Endothelial cell of umbilical vein (primary cell): Measurements from ENCODE around the gene FAM53B. TPM values are rescaled to one million over a fixed set of nuclear protein-coding genes. Genes with fewer than 3 reads are reported as not detected.

Source experiments
- BruUV-seq: library from RNA; stranded (reverse); fragments of 400-500 nt; replicated peaks from 2 replicates; lab custom pipeline; 2021; lab: Mats Ljungman, UMichigan
- CTCF ChIA-PET: fragments of 300-600, 350-600 bp; sonication (Branson Sonifier 250); formaldehyde crosslinking; loops from one replicate; lab custom pipeline; 2021; ENCODE audit warnings: antibody characterized with exemption, inconsistent platforms; lab: Charles Lee
- POLR2A ChIA-PET: fragments of 300-600, 350-600 bp; sonication (Branson Sonifier 250); formaldehyde crosslinking; loops from one replicate; lab custom pipeline; 2021; ENCODE audit warnings: antibody characterized with exemption, inconsistent platforms; lab: Charles Lee
- DNase-seq: peaks from one replicate; pipeline ENCODE4 v3.0.0-alpha.2; 2011; ENCODE audit warnings: low read depth, low spot score
- FAIRE-seq: peaks from 2 replicates; lab custom pipeline; 2011; peaks lifted over from hg19 to GRCh38; lab: Jason Lieb, UNC
- H2AFZ ChIP-seq: 2 replicates; pipeline ENCODE4 v1.6.0; 2012; ENCODE audit warnings: low read depth, low read length, control low read depth, inconsistent platforms
- H3K27ac ChIP-seq: 2 replicates; pipeline ENCODE4 v1.5.1; 2011; ENCODE audit warnings: low read depth, mild to moderate bottlenecking, control low read depth, low read length, moderate library complexity; ENCODE audit not compliant: insufficient read depth
- H3K27me3 ChIP-seq, 2 experiments: 2 replicates each; pipeline versions ENCODE4 v1.6.0 to v1.6.1; 2011; ENCODE audit warnings: low read length in 2 of 2, mixed read lengths in 1 of 2; ENCODE audit not compliant: control insufficient read depth in 2 of 2, insufficient read depth in 2 of 2
- H3K36me3 ChIP-seq, 2 experiments: 2 replicates in 1 of 2; 3 replicates in 1 of 2; pipeline ENCODE4 v1.5.1; 2011; ENCODE audit warnings: low read length in 2 of 2, mild to moderate bottlenecking in 1 of 2, moderate library complexity in 1 of 2; ENCODE audit not compliant: control insufficient read depth in 2 of 2, insufficient read depth in 2 of 2; ENCODE audit errors: extremely low read depth in 1 of 2
- H3K4me1 ChIP-seq: 3 replicates; pipeline ENCODE4 v1.5.1; 2011; ENCODE audit warnings: mild to moderate bottlenecking, low read length; ENCODE audit not compliant: control insufficient read depth, insufficient read depth; ENCODE audit errors: extremely low read depth
- H3K4me2 ChIP-seq: 2 replicates; pipeline ENCODE4 v1.6.1; 2011; ENCODE audit warnings: low read length, control low read depth, mixed read lengths; ENCODE audit not compliant: insufficient read depth
- H3K4me3 ChIP-seq, 3 experiments: fragments of 200-600 bp in 1 of 3; sonication (generic), shearing (Covaris generic) in 1 of 3; replicated peaks in 1 of 3; 2 replicates each; pipeline ENCODE4 v1.5.1; 2011 to 2016; ENCODE audit warnings: control low read depth in 3 of 3, low read length in 3 of 3, mild to moderate bottlenecking in 2 of 3, inconsistent platforms in 1 of 3, low read depth in 1 of 3, moderate library complexity in 1 of 3; ENCODE audit not compliant: insufficient read depth in 1 of 3
- H3K79me2 ChIP-seq: 2 replicates; pipeline ENCODE4 v1.6.0; 2012; ENCODE audit warnings: low read length, inconsistent platforms; ENCODE audit not compliant: control insufficient read depth, insufficient read depth
- H3K9ac ChIP-seq: replicated peaks from 2 replicates; pipeline ENCODE3; 2011; ENCODE audit warnings: low read length, control low read depth; ENCODE audit not compliant: insufficient read depth; ENCODE audit errors: extremely low read depth
- H3K9me1 ChIP-seq: replicated peaks from 3 replicates; pipeline ENCODE4 v1.6.0; 2011; ENCODE audit warnings: mild to moderate bottlenecking, low read length; ENCODE audit not compliant: control insufficient read depth, insufficient read depth; ENCODE audit errors: extremely low read depth
- H3K9me3 ChIP-seq: replicated peaks from 2 replicates; pipeline ENCODE4 v1.5.1; 2012; ENCODE audit warnings: low read length, inconsistent platforms; ENCODE audit not compliant: control insufficient read depth, insufficient read depth
- H4K20me1 ChIP-seq: replicated peaks from 2 replicates; pipeline ENCODE3; 2011; ENCODE audit warnings: mild to moderate bottlenecking, low read length; ENCODE audit not compliant: control insufficient read depth, insufficient read depth; ENCODE audit errors: extremely low read depth
- CTCF ChIP-seq, 2 donors: IDR thresholded peaks; 1 replicate in 1 of 2; 2 replicates in 1 of 2; pipeline ENCODE4 v1.5.1; 2011; ENCODE audit warnings: low read length in 2 of 2, mild to moderate bottlenecking in 2 of 2, moderate library complexity in 2 of 2, control low read depth in 1 of 2, inconsistent platforms in 1 of 2, low read depth in 1 of 2; ENCODE audit not compliant: insufficient read depth in 1 of 2; ENCODE audit errors: extremely low read depth in 1 of 2
- EZH2 ChIP-seq: IDR thresholded peaks from 2 replicates; pipeline ENCODE4 v1.6.1; 2012; ENCODE audit warnings: borderline replicate concordance, low read depth, mild to moderate bottlenecking, moderate library complexity, low read length, inconsistent platforms; ENCODE audit not compliant: severe bottlenecking
- FOS ChIP-seq: IDR thresholded peaks from 2 replicates; pipeline ENCODE4 v1.6.1; 2011; ENCODE audit warnings: mild to moderate bottlenecking, low read length, moderate library complexity, borderline replicate concordance; ENCODE audit not compliant: insufficient read depth
- GATA2 ChIP-seq: IDR thresholded peaks from 2 replicates; pipeline ENCODE4 v1.7.0; 2011; ENCODE audit warnings: low read depth, mild to moderate bottlenecking, moderate library complexity, mixed read lengths, low read length; ENCODE audit not compliant: insufficient read length, insufficient read depth
- JUN ChIP-seq: IDR thresholded peaks from 2 replicates; pipeline ENCODE4 v1.6.1; 2011; ENCODE audit warnings: borderline replicate concordance, low read depth; ENCODE audit not compliant: insufficient read length, insufficient read depth
- MAX ChIP-seq: IDR thresholded peaks from 2 replicates; pipeline ENCODE4 v1.6.1; 2011; ENCODE audit not compliant: insufficient read depth, insufficient read length
- MYC ChIP-seq: IDR thresholded peaks from one replicate; pipeline ENCODE4 v1.6.1; 2011; ENCODE audit warnings: mild to moderate bottlenecking, low read depth, low read length
- POLR2A ChIP-seq: IDR thresholded peaks from 2 replicates; pipeline ENCODE4 v1.6.1; 2012; ENCODE audit warnings: low read depth, mild to moderate bottlenecking, control low read depth, low read length
- POLR2AphosphoS5 ChIP-seq: IDR thresholded peaks from 2 replicates; pipeline ENCODE4 v1.6.1; 2012; ENCODE audit warnings: low read depth, mild to moderate bottlenecking, control low read depth, low read length, moderate library complexity; ENCODE audit not compliant: insufficient read depth
- dilution Hi-C: fragments of 300-500 bp; cut with MboI; formaldehyde crosslinking; loops from one replicate; pipeline ENCODE4 v1.15.0; 2019; ENCODE audit warnings: low sequenced_read_pairs; ENCODE audit not compliant: extremely low pct_ligation_motif_present
- intact Hi-C: fragments of 100-400 bp; cut with micrococcal nuclease; formaldehyde crosslinking; loops from one replicate; pipeline ENCODE4 v1.10.0; 2022
- polyA plus RNA-seq, 4 experiments: library from polyadenylated mRNA; depleted of rRNA in 3 of 4; stranded (reverse) in 3 of 4; unstranded in 1 of 4; fragments of >200 nt; gene quantifications; 2 replicates each; pipeline versions ENCODE4 v1.2.1 to v1.2.3, GENCODE V29; 2011 to 2012; ENCODE audit warnings: missing spikeins in 1 of 4
- total RNA-seq: library from RNA; stranded (reverse); gene quantifications from 2 replicates; pipeline ENCODE4 v1.2.3, GENCODE V29; 2021

FAM53B gene
- total and polyA plus RNA-seq, 2 donors (not counting 3 experiments of a cell fraction or from before 2014, with no cell fraction given) = 8.5 to 21.1 TPM

- Histone ChIP-seq H3K36me3 (no peaks in the 10 kb centered on the region), H4K20me1 (no peaks in the 10 kb centered on the region), H3K4me1 (no peaks in the 10 kb centered on the region), H3K79me2 (no peaks in the 10 kb centered on the region), H3K9me3 (no peaks in the 10 kb centered on the region), H2AFZ (no peak overlapping the region), H3K4me2 (no peak overlapping the region), H3K9me1 (no peaks in the 10 kb centered on the region), H3K9ac (no peak overlapping the region), H3K27ac (no peak overlapping the region), H3K4me3 (no peak overlapping the region), H3K27me3 (no peaks in the 10 kb centered on the region)
- intact Hi-C loops = no loop called here
- DNase-seq (no peak), FAIRE-seq (no peak)
- no peak for TF ChIP-seq CTCF (IDR thresholded peaks at IDR 0.05; ENCODE audit: extremely low read depth in 1 of 2, insufficient read depth in 1 of 2, low read depth in 1 of 2, low read length in 2 of 2)
- TF ChIP-seq JUN = no peak
- TF ChIP-seq GATA2 = no peak
- no peak for TF ChIP-seq POLR2A
- no peak for TF ChIP-seq EZH2
- no peak for TF ChIP-seq MAX
- TF ChIP-seq POLR2AphosphoS5 = no peak
- TF ChIP-seq FOS = no peak
- TF ChIP-seq MYC = no peak
- dilution Hi-C loops = no loop called here
- CTCF ChIA-PET = interaction anchor here (1.2 kb wide), 1 partner anchor 117 kb away, joined by 5 read pairs; no protein-coding TSS in a partner anchor
- POLR2A ChIA-PET = no interaction called here
- BruUV-seq = no TSS peak
Observed at GRCh38 chr10:124624466-124624865, 119.7 kb downstream of the FAM53B start.
